ENCODE results near the gene USP40. TPM values are rescaled to one million over a fixed set of nuclear protein-coding genes. Genes with fewer than 3 reads are reported as not detected.

Gene USP40
- total and polyA plus RNA-seq, 10 donors: 11.4 to 57.3 (median 38.1) TPM

DNA sequence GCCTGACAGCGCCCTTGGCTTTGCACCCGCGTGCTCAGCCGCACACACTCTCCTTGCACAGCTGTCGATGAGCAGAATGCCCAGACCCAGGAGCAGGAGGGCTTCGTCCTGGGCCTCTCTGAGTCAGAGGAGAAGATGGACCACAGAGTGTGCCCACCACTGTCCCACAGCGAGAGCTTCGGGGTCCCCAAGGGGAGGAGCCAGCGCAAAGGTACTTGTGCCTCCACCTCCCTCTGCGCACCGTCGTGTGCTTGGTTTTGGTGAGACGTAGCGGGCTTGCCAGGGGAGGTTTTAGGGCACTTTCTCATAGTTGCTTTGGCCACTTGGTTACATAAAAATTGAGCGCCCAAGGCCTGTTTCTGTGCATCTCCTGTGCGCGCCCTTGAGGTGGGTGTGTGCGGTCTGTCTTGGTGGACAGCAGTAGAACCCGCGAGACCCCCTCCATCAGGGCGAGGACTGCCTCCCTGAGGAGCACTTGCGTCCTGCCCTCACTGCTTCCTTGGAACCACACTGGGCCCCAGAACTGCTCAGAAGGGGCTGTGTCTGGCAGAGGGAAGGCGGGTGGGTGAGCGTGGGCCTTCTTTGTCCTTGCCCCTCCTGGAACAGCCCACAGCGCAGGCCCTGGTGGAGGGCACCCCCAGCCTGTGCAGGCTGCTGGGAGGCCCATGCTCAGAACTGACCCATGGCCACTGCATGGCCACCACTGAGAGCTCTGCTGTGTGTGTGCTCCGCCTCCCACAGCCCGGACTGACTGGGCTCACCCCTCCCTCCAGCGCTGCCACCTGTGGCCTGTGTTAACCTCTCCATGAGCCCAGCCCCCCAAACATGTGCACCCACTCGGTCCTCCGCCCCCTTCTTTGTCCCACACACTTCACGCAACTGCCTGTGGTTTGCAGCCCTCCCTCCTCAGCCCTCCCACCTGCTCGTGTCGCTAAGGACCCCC lies 116.4 kb downstream of the USP40 start:
- intact Hi-C loops (cut with DNase I; ENCODE audit: low total_unique reads): loop anchor here (10.0 kb wide), 1 partner anchor 165 kb away; no protein-coding TSS in a partner anchor
- TF ChIP-seq, protein P1, sequence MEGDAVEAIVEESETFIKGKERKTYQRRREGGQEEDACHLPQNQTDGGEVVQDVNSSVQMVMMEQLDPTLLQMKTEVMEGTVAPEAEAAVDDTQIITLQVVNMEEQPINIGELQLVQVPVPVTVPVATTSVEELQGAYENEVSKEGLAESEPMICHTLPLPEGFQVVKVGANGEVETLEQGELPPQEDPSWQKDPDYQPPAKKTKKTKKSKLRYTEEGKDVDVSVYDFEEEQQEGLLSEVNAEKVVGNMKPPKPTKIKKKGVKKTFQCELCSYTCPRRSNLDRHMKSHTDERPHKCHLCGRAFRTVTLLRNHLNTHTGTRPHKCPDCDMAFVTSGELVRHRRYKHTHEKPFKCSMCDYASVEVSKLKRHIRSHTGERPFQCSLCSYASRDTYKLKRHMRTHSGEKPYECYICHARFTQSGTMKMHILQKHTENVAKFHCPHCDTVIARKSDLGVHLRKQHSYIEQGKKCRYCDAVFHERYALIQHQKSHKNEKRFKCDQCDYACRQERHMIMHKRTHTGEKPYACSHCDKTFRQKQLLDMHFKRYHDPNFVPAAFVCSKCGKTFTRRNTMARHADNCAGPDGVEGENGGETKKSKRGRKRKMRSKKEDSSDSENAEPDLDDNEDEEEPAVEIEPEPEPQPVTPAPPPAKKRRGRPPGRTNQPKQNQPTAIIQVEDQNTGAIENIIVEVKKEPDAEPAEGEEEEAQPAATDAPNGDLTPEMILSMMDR (IDR thresholded peaks at IDR 0.05 in 8 of 11, conservative IDR thresholded peaks at IDR 0.05 in 3 of 11): no peak
- TF ChIP-seq POLR2AphosphoS5 (IDR thresholded peaks at IDR 0.05) (no peak), POLR2A (IDR thresholded peaks at IDR 0.05) (no peak)
- Histone ChIP-seq H3K4me1 (peaks cover 0 to 7% (median 0%) of the 10 kb centered on the region in 6 donors), H3K27ac (no peak overlapping the region), H3K9me3 (no peaks in the 10 kb centered on the region), H3K27me3 (replicated peaks in 1 of 7) (no peaks in the 10 kb centered on the region), H3K4me3 (no peak overlapping the region), H3K36me3 (peaks cover 5 to 100% (median 99%) of the 10 kb centered on the region in 6 donors)
- DNase-seq: peak; percentile 60
- 73 to 91% (median 90%) methylated on average over 22 to 33 of the region's 33 CpGs for WGBS, 5 donors

DNA sequence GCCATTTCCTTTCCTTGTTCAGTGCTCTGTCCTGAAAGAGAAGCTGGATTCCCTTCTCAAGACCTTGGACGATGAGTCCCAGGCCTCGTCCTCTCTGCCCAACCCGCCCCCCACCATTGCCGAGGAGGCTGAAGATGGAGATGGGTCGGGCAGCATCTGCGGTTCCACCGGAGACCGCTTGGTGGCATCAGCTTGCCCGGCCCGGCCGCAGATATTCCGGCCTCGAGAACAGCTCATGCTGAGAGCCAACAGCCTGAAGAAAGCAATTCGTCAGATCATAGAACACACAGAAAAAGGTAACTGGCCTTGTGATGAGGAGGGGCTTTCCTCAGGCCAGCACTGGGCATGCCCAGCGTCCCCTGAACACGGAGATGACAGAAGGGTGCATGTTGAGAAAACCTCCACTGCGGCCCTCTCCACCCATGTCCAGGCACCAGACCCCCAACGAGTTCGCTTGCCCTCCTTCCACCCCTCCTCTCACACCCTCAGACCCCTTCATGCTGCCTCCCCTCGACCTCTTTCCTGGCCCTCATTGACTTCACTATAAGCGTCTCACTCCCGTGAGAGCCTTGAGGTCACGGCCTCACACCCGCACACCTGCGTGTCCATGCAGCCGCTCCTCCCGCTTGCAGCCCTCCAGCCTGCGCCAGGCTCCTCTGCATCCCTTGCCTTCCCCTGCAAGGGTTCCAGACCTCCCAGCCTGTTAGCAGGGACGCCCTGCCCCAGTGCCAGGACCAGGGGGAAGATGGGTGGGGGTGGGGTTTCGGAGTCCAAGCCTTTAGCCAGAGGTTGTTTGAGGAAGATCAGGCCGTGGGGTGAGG lies 117.3 kb downstream of the USP40 start:
- Histone ChIP-seq H3K27ac (no peak overlapping the region), H3K4me1 (peaks cover 0 to 8% (median 0%) of the 10 kb centered on the region in 6 donors), H3K36me3 (peaks cover 5 to 100% (median 97%) of the 10 kb centered on the region in 6 donors), H3K27me3 (replicated peaks in 1 of 7) (no peaks in the 10 kb centered on the region), H3K9me3 (no peaks in the 10 kb centered on the region), H3K4me3 (no peak overlapping the region)
- intact Hi-C loops (cut with DNase I; ENCODE audit: low total_unique reads): loop anchor here (10.0 kb wide), 1 partner anchor 164 kb away; no protein-coding TSS in a partner anchor
- 72 to 92% (median 78%) methylated on average over 31 of the region's 31 CpGs for WGBS, 5 donors
- DNase-seq: peak; percentile 75
- TF ChIP-seq POLR2A (IDR thresholded peaks at IDR 0.05) (no peak), POLR2AphosphoS5 (IDR thresholded peaks at IDR 0.05) (peak in 1 of 3 donors; percentile 51)
- TF ChIP-seq, protein P1 (IDR thresholded peaks at IDR 0.05 in 8 of 11, conservative IDR thresholded peaks at IDR 0.05 in 3 of 11): peak in 8 of 11 experiments; percentile 22 to 59 (median 47)

DNA sequence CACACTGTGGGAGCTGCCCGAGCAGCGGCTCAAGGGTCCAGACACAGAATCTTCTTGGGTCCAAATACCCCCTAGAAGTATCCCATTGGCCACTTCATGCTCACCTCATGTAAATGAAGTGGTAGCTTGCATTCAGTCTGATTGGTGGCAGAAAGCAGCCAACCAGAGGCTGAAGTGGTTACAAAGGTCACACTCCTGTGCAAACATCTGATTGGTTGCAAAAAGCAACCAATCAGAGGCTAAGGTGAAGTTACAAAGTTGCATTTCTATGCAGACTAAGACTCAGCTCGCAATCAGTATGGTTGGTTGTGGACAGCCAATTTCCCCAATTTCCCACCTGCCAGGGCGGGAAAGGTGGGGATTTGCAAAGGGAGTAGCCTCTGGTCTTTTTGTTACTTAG lies 118.0 kb downstream of the USP40 start:
- no peaks in the 10 kb centered on the region for H3K9me3 ChIP-seq
- H3K4me3 ChIP-seq: no peak overlapping the region
- peak; percentile 1 for DNase-seq
- WGBS, 5 donors: 88 to 95% (median 90%) methylated on average over 4 of the region's 4 CpGs
- no peaks in the 10 kb centered on the region for H3K27me3 ChIP-seq (replicated peaks in 1 of 7)
- intact Hi-C loops (cut with DNase I; ENCODE audit: low total_unique reads): loop anchor here (10.0 kb wide), 1 partner anchor 164 kb away; no protein-coding TSS in a partner anchor
- TF ChIP-seq POLR2A (IDR thresholded peaks at IDR 0.05) (no peak), POLR2AphosphoS5 (IDR thresholded peaks at IDR 0.05) (no peak)
- TF ChIP-seq, protein P1 (IDR thresholded peaks at IDR 0.05 in 8 of 11, conservative IDR thresholded peaks at IDR 0.05 in 3 of 11): no peak
- no peak overlapping the region for H3K27ac ChIP-seq
- H3K36me3 ChIP-seq: peaks cover 5 to 100% (median 93%) of the 10 kb centered on the region in 6 donors
- H3K4me1 ChIP-seq: peaks cover 0 to 15% (median 2%) of the 10 kb centered on the region in 6 donors

All from spleen (tissue), 11 donors.